GM18507 (cell line): Measurements from ENCODE around the gene GPR78.
"Not testable (repeated sequence)": the region's sequence is repeated elsewhere in the genome, so short reads cannot be mapped to it uniquely, and the experiment has no call there.

ENCODE experiments used
- DNase-seq: peaks from one replicate; pipeline ENCODE4 v3.0.0; 2011; ENCODE audit warnings: low read depth; ENCODE audit not compliant: insufficient read length; ENCODE audit errors: extremely low spot score
- FAIRE-seq: peaks from 2 replicates; lab custom pipeline; 2011; peaks lifted over from hg19 to GRCh38; lab: Jason Lieb, UNC

Gene GPR78

GRCh38 chr4:8635897-8636554 lies 55.8 kb downstream of the GPR78 start:
- FAIRE-seq, DNase-seq: not testable (repeated sequence)
